ENCODE measurements around the gene CCL14.

Gene CCL14

GRCh38 chr17:35934760-35935159 is 51.8 kb downstream of the CCL14 start:
- no peaks in the 10 kb centered on the region for H3K9me3 ChIP-seq (replicated peaks; ENCODE audit: low read length)
- H3K4me3 ChIP-seq (ENCODE audit: low read length), result no peak overlapping the region
- H3K27me3 ChIP-seq (ENCODE audit: control insufficient read depth, insufficient read depth, low read length), result peaks cover 14% of the 10 kb centered on the region
- H3K36me3 ChIP-seq (ENCODE audit: insufficient read depth, low read length), result no peaks in the 10 kb centered on the region
- no peak overlapping the region for H3K9ac ChIP-seq (ENCODE audit: low read depth, low read length)
- no peak overlapping the region for H3K4me2 ChIP-seq (ENCODE audit: low read length)
- peaks cover 14% of the 10 kb centered on the region for H3K4me1 ChIP-seq (ENCODE audit: control insufficient read depth, insufficient read depth, low read length)

Measured in skeletal muscle satellite cell (primary cell).